GM12878 (cell line): ENCODE measurements around the gene ADK. TPM values are rescaled to one million over a fixed set of nuclear protein-coding genes. Genes with fewer than 3 reads are reported as not detected.
"Not testable (repeated sequence)": the region's sequence is repeated elsewhere in the genome, so short reads cannot be mapped to it uniquely, and the experiment has no call there.

Experiments
- ATAC-seq: fragments of 200-7000 bp; cut with Tn5 transposase; 3 replicates; pipeline ENCODE4 v1.9.1; 2020; ENCODE audit warnings: mild to moderate bottlenecking, moderate library complexity
- BruUV-seq: library from RNA; stranded (reverse); fragments of 400-500 nt; replicated peaks from 2 replicates; lab custom pipeline; 2021; lab: Mats Ljungman, UMichigan
- CTCF ChIA-PET: fragments of 300-600 bp; sonication (Branson Sonifier 250); formaldehyde crosslinking; extraction: SDS; loops from one replicate; lab custom pipeline; 2021; ENCODE audit warnings: inconsistent platforms; lab: Yijun Ruan, JAX
- POLR2A ChIA-PET: fragments of 350-600 bp; formaldehyde crosslinking; extraction: SDS; loops from one replicate; lab custom pipeline; 2021; ENCODE audit warnings: inconsistent platforms; lab: Charles Lee
- RAD21 ChIA-PET: fragments of 300-600 bp; sonication (Branson Sonifier 250); formaldehyde crosslinking; loops from one replicate; lab custom pipeline; 2023; ENCODE audit warnings: antibody characterized with exemption; ENCODE audit not compliant: unreplicated experiment; lab: Charles Lee
- SMC1A ChIA-PET: fragments of 300-600 bp; sonication (Branson Sonifier 250); formaldehyde crosslinking; loops from one replicate; lab custom pipeline; 2023; ENCODE audit not compliant: unreplicated experiment, uncharacterized antibody; lab: Charles Lee
- DNase-seq: peaks from one replicate; pipeline ENCODE4 v3.0.0-alpha.2; 2011; ENCODE audit warnings: low read depth, low spot score
- FAIRE-seq: peaks from 3 replicates; lab custom pipeline; 2011; peaks lifted over from hg19 to GRCh38; lab: Jason Lieb, UNC
- H2AFZ ChIP-seq: 2 replicates; pipeline ENCODE4 v1.6.0; 2011; ENCODE audit warnings: low read depth, low read length, control low read depth; ENCODE audit not compliant: control insufficient read depth
- H3K27ac ChIP-seq: 2 replicates; pipeline ENCODE4 v1.5.1; 2011; ENCODE audit warnings: control low read depth; ENCODE audit not compliant: control insufficient read depth, insufficient read depth
- H3K27me3 ChIP-seq, 2 experiments: replicated peaks in 1 of 2; 2 replicates each; pipeline versions ENCODE4 v1.6.0 to v1.6.1; 2011; ENCODE audit warnings: low read length in 1 of 2; ENCODE audit not compliant: control insufficient read depth in 2 of 2, insufficient read depth in 2 of 2
- H3K36me3 ChIP-seq, 2 experiments: 2 replicates each; pipeline ENCODE4 v1.5.1; 2011; ENCODE audit warnings: low read length in 1 of 2; ENCODE audit not compliant: control insufficient read depth in 2 of 2, insufficient read depth in 2 of 2
- H3K4me1 ChIP-seq: 2 replicates; pipeline ENCODE4 v1.6.1; 2011; ENCODE audit warnings: mild to moderate bottlenecking, low read length, moderate library complexity, mixed read lengths; ENCODE audit not compliant: control insufficient read depth, insufficient read depth
- H3K4me2 ChIP-seq: 2 replicates; pipeline ENCODE4 v1.6.0; 2011; ENCODE audit warnings: control low read depth; ENCODE audit not compliant: control insufficient read depth, insufficient read depth
- H3K4me3 ChIP-seq: fragments of 200-600 bp; sonication (generic); 2 replicates; pipeline ENCODE4 v1.5.1; 2016
- H3K79me2 ChIP-seq: 2 replicates; pipeline ENCODE4 v1.6.0; 2011; ENCODE audit warnings: low read length; ENCODE audit not compliant: control insufficient read depth, insufficient read depth
- H3K9ac ChIP-seq: 2 replicates; pipeline ENCODE4 v1.8.0; 2011; ENCODE audit warnings: low read length, control low read depth, mixed read lengths; ENCODE audit not compliant: control insufficient read depth, insufficient read depth
- H3K9me3 ChIP-seq: replicated peaks from 3 replicates; pipeline ENCODE4 v1.5.1; 2011; ENCODE audit warnings: mild to moderate bottlenecking, low read length; ENCODE audit not compliant: control insufficient read depth, insufficient read depth
- H4K20me1 ChIP-seq: 2 replicates; pipeline ENCODE4 v1.6.0; 2011; ENCODE audit not compliant: control insufficient read depth, insufficient read depth
- ATF7 ChIP-seq: fragments of 450-650 bp; IDR thresholded peaks from 2 replicates; pipeline ENCODE4 v1.6.1; 2016; ENCODE audit warnings: low read depth, mild to moderate bottlenecking
- SPI1 ChIP-seq: IDR thresholded peaks from 2 replicates; pipeline ENCODE4 v1.6.1; 2011; ENCODE audit warnings: low read depth, mild to moderate bottlenecking, low read length, moderate library complexity, borderline replicate concordance; ENCODE audit not compliant: insufficient read depth
- YY1 ChIP-seq: IDR thresholded peaks from 2 replicates; pipeline ENCODE4 v1.6.1; 2011; ENCODE audit warnings: low read depth, mild to moderate bottlenecking, low read length
- WGBS: methylation state at CpG from one replicate; pipeline ENCODE4 v1.1.6; 2016; ENCODE audit warnings: low lambda C conversion rate; ENCODE audit not compliant: insufficient replicate concordance, insufficient coverage; ENCODE audit errors: missing lambda C conversion rate; 5-methylcytosine and 5-hydroxymethylcytosine counted together
- in situ Hi-C: fragments of 300-500 bp; cut with MboI; formaldehyde crosslinking; loops from 9 replicates; pipeline ENCODE4 v1.14.3; 2018; ENCODE audit warnings: mixed read lengths
- intact Hi-C: fragments of 100-400 bp; cut with micrococcal nuclease; formaldehyde crosslinking; loops from one replicate; pipeline ENCODE4 v1.14.2; 2022; ENCODE audit not compliant: unreplicated experiment
- polyA plus RNA-seq, 11 experiments: library from polyadenylated mRNA; depleted of rRNA in 4 of 11; unstranded in 6 of 11; stranded (reverse) in 5 of 11; fragments of >200 nt; fragmentation: Nextera tagmentation in 4 of 11; fragmentation: Illumina TruSeq in 1 of 11; extraction: Ambion mirVana in 4 of 11; extraction: Trizol in 1 of 11; gene quantifications; 1 replicate in 1 of 11; 2 replicates in 10 of 11; pipeline versions ENCODE4 v1.2.1 to v1.2.3, GENCODE V29; 2011 to 2016; ENCODE audit warnings: inconsistent platforms in 2 of 11, missing spikeins in 2 of 11, low read depth in 1 of 11
- total RNA-seq, 4 experiments: library from RNA; depleted of rRNA in 3 of 4; stranded (reverse); fragments of >200 nt in 3 of 4; fragmentation: Illumina TruSeq in 1 of 4; extraction: Trizol in 1 of 4; gene quantifications; 2 replicates each; pipeline versions ENCODE4 v1.2.1 to v1.2.3, GENCODE V29; 2013 to 2021

Gene ADK
- total and polyA plus RNA-seq, 10 of the 15 experiments (the other 5 are each of a cell fraction or from before 2014, with no cell fraction given), result 42.0 to 151 (median 81.6) TPM

DNA sequence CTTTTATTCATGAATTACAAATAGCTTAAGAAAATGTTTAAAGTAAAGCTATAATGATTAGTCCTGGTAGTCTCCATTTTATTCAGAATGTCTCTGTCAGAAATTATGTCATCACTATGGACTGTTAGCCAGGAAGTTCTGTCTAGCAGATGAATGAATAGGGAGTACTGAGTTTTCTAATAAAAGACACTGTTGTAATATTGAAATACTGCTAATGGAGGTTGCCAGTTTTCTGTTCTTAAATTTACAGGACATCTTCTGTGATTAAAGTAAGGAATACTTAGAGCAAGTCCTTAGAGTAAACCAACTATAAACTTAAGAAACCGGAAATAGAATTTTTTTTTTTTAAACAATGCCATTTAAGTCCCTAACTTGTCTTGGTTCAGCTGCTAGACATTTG is 309.8 kb downstream of the ADK start:
- Histone ChIP-seq H3K4me3 (no peak overlapping the region), H3K9ac (no peak overlapping the region), H3K27ac (no peak overlapping the region), H3K36me3 (no peaks in the 10 kb centered on the region), H3K4me1 (no peaks in the 10 kb centered on the region), H2AFZ (no peak overlapping the region), H3K9me3 (no peaks in the 10 kb centered on the region), H3K27me3 (no peaks in the 10 kb centered on the region), H4K20me1 (no peaks in the 10 kb centered on the region), H3K79me2 (no peaks in the 10 kb centered on the region), H3K4me2 (no peak overlapping the region)
- 52% methylated on average over 1 of the region's 1 CpG for WGBS
- RAD21 ChIA-PET, result interaction anchor here (1.0 kb wide), 1 partner anchor 559 kb away, joined by 4 read pairs; no protein-coding TSS in a partner anchor
- peak; percentile 74 for FAIRE-seq
- no peak for DNase-seq
- peak; percentile 36; the same call in 2 of the 3 replicates for ATAC-seq
- POLR2A ChIA-PET, result no interaction called here
- in situ Hi-C loops, result no loop called here
- CTCF ChIA-PET, result interaction anchor here (1.4 to 1.5 kb wide), 2 partner anchors 12 to 277 kb away, joined by 3 read pairs; no protein-coding TSS in a partner anchor
- SMC1A ChIA-PET, result interaction anchor here (0.9 to 1.5 kb wide), 3 partner anchors 9 to 202 kb away, joined by 3 to 5 read pairs (median 3); no protein-coding TSS in a partner anchor
- intact Hi-C loops, result no loop called here
- TF ChIP-seq ATF7 (0 out of 2 replicates have a peak, but pooled peaks have one; percentile 27), YY1 (no peak)
- no TSS peak for BruUV-seq

DNA sequence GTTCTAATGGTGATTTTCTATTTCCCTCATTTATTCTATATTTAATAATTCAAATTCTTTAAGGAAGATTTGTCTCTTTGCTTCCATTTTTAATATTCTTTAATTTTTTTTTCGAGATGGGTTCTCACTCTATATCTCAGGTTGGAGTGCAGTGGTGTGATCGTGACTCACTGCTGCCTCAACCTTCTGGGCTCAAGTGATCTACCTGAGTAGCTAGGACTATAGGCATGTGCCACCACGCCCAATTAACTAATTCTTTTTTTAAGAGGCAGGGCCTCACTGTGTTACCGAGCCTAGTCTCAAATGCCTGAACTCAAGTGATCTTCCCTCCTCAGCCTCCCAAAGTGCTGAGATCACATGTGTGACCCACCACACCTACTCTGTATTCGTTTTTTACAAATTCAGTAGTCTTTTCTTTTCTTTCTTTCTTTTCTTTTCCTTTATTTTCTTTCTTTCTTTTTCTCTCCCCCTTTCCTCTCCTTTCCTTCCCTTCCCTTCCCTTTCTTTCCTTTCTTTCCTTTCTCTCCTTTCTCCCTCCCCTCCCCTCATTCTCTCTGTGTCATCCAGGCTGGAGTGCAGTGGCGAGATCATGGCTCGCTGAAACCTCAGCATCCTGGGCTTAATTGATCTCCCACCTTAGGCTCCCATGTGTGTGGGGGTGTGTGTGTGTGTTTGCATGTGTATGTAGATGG is 323.1 kb downstream of the ADK start:
- intact Hi-C loops, result no loop called here
- no peak overlapping the region for H2AFZ ChIP-seq
- no peak overlapping the region for H3K4me3 ChIP-seq
- no peak for TF ChIP-seq SPI1
- H3K9me3 ChIP-seq, result no peaks in the 10 kb centered on the region
- POLR2A ChIA-PET, result no interaction called here
- H3K4me1 ChIP-seq, result no peaks in the 10 kb centered on the region
- in situ Hi-C loops, result no loop called here
- no peak overlapping the region for H3K9ac ChIP-seq
- H3K36me3 ChIP-seq, result peaks cover 0 to 6% of the 10 kb centered on the region in 2 experiments; a peak in 1 of 4 replicates
- H3K79me2 ChIP-seq, result no peaks in the 10 kb centered on the region
- CTCF ChIA-PET, result no interaction called here
- ATAC-seq, result no peak
- H3K27ac ChIP-seq, result no peak overlapping the region
- H3K4me2 ChIP-seq, result no peak overlapping the region
- no peaks in the 10 kb centered on the region for H3K27me3 ChIP-seq
- 98% methylated on average over 7 of the region's 7 CpGs for WGBS
- SMC1A ChIA-PET, result no interaction called here
- H4K20me1 ChIP-seq, result no peaks in the 10 kb centered on the region
- no TSS peak for BruUV-seq
- RAD21 ChIA-PET, result no interaction called here
- DNase-seq, result no peak
- FAIRE-seq, result no peak

DNA sequence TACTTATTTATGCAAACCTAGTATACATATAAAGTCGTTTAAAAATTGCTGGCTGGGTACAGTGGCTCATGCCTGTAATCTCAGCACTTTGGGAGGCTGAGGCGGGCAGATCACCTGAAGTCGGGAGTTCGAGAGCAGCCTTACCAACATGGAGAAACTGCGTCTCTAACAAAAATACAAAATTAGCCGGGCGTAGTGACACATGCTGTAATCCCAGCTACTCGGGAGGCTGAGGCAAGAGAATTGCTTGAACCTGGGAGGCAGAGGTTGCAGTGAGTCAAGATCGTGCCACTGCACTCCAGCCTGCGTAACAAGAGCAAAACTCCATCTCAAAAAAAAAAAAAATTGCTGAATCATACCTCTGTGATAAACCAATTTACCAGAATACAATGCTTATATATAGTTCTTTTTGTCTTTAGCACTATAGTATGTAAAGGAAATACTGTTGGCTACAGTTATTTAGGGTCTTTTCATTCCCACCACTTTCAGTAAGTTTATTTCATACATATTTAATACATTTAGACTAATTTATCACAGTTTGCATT is 325.2 kb downstream of the ADK start:
- POLR2A ChIA-PET, ATAC-seq, H2AFZ ChIP-seq, DNase-seq, H3K4me3 ChIP-seq, H3K4me2 ChIP-seq, H3K4me1 ChIP-seq, H3K9ac ChIP-seq, H3K27ac ChIP-seq, SMC1A ChIA-PET, H3K36me3 ChIP-seq, BruUV-seq, FAIRE-seq, H3K9me3 ChIP-seq, H3K27me3 ChIP-seq, H4K20me1 ChIP-seq, RAD21 ChIA-PET, H3K79me2 ChIP-seq, in situ Hi-C loops, intact Hi-C loops: not testable (repeated sequence)
- CTCF ChIA-PET, result interaction anchor here (0.6 kb wide), 1 partner anchor 543 kb away, joined by 4 read pairs; no protein-coding TSS in a partner anchor
- WGBS, result 97% methylated on average over 10 of the region's 10 CpGs
